PC-9 (cell line): ENCODE measurements around the gene BEX3. TPM values are rescaled to one million over a fixed set of nuclear protein-coding genes. Genes with fewer than 3 reads are reported as not detected.

Source experiments
- BruUV-seq: library from RNA; stranded (reverse); fragments of 400-500 nt; replicated peaks from 2 replicates; lab custom pipeline; 2021; lab: Mats Ljungman, UMichigan
- CTCF ChIA-PET: fragments of 300-600 bp; sonication (Branson Sonifier 250); formaldehyde crosslinking; loops from one replicate; lab custom pipeline; 2022; ENCODE audit warnings: antibody characterized with exemption; lab: Charles Lee
- POLR2A ChIA-PET: fragments of 300-600 bp; sonication (Branson Sonifier 250); formaldehyde crosslinking; loops from one replicate; lab custom pipeline; 2022; ENCODE audit warnings: antibody characterized with exemption; ENCODE audit not compliant: unreplicated experiment; lab: Charles Lee
- DNase-seq, 2 experiments: peaks; one replicate each; pipeline versions ENCODE4 v3.0.0 to v3.0.0-alpha.2; 2015 to 2022; ENCODE audit warnings: mixed read lengths in 1 of 2
- H2AFZ ChIP-seq: fragments of 200-600 bp; sonication (generic); 2 replicates; pipeline ENCODE4 v1.8.1; 2017; ENCODE audit warnings: antibody characterized with exemption
- H3F3A ChIP-seq: fragments of 200-600 bp; sonication (generic); 2 replicates; pipeline ENCODE4 v1.8.1; 2017; ENCODE audit warnings: antibody characterized with exemption, mild to moderate bottlenecking, low read depth; ENCODE audit not compliant: insufficient read depth
- H3K27ac ChIP-seq: fragments of 200-600 bp; sonication (generic); 2 replicates; pipeline ENCODE4 v1.6.1; 2016; ENCODE audit warnings: mixed run types
- H3K27me3 ChIP-seq: fragments of 200-600 bp; sonication (generic); 2 replicates; pipeline ENCODE4 v1.6.1; 2016; ENCODE audit warnings: low read depth, mixed run types; ENCODE audit not compliant: insufficient read depth
- H3K36me3 ChIP-seq: fragments of 200-600 bp; sonication (generic); 2 replicates; pipeline ENCODE4 v1.6.1; 2016; ENCODE audit warnings: low read depth, mixed run types
- H3K4me1 ChIP-seq: fragments of 200-600 bp; sonication (generic); replicated peaks from 2 replicates; pipeline ENCODE4 v1.6.1; 2016; ENCODE audit warnings: mixed run types; ENCODE audit not compliant: insufficient read depth
- H3K4me2 ChIP-seq: fragments of 200-600 bp; sonication (generic); 2 replicates; pipeline ENCODE4 v1.6.1; 2017; ENCODE audit warnings: mixed run types
- H3K4me3 ChIP-seq: fragments of 200-600 bp; sonication (generic); 2 replicates; pipeline ENCODE4 v1.6.1; 2016; ENCODE audit warnings: mixed run types
- H3K79me2 ChIP-seq: fragments of 200-600 bp; sonication (generic); 2 replicates; pipeline ENCODE4 v1.6.1; 2017; ENCODE audit warnings: low read depth, mixed run types
- H3K9me2 ChIP-seq: fragments of 200-600 bp; sonication (generic); 2 replicates; pipeline ENCODE4 v1.8.1; 2017; ENCODE audit warnings: mild to moderate bottlenecking; ENCODE audit not compliant: insufficient read depth
- H3K9me3 ChIP-seq: fragments of 200-600 bp; sonication (generic); 2 replicates; pipeline ENCODE4 v1.8.1; 2016; ENCODE audit warnings: low read depth; ENCODE audit not compliant: insufficient read depth
- H4K20me1 ChIP-seq: fragments of 200-600 bp; sonication (generic); 2 replicates; pipeline ENCODE4 v1.8.1; 2017; ENCODE audit not compliant: insufficient read depth
- EZH2 ChIP-seq: fragments of 200-600 bp; sonication (generic); IDR thresholded peaks from 2 replicates; pipeline ENCODE4 v1.8.0; 2017; ENCODE audit warnings: antibody characterized with exemption, low read depth
- intact Hi-C: fragments of 100-400 bp; cut with micrococcal nuclease; formaldehyde crosslinking; loops from one replicate; pipeline ENCODE4 v1.10.0; 2022; ENCODE audit not compliant: unreplicated experiment
- total RNA-seq: library from RNA; stranded (reverse); gene quantifications from 2 replicates; pipeline ENCODE4 v1.2.3, GENCODE V29; 2021
- TF ChIP-seq, protein P1 (sequence below): fragments of 200-600 bp; sonication (generic); conservative IDR thresholded peaks from 2 replicates; pipeline ENCODE4 v1.6.1; 2017; ENCODE audit warnings: mixed run types, antibody characterized with exemption, mild to moderate bottlenecking, moderate library complexity

The BEX3 gene
- total RNA-seq, 1 experiment from 2014 or later, result 120 TPM

DNA sequence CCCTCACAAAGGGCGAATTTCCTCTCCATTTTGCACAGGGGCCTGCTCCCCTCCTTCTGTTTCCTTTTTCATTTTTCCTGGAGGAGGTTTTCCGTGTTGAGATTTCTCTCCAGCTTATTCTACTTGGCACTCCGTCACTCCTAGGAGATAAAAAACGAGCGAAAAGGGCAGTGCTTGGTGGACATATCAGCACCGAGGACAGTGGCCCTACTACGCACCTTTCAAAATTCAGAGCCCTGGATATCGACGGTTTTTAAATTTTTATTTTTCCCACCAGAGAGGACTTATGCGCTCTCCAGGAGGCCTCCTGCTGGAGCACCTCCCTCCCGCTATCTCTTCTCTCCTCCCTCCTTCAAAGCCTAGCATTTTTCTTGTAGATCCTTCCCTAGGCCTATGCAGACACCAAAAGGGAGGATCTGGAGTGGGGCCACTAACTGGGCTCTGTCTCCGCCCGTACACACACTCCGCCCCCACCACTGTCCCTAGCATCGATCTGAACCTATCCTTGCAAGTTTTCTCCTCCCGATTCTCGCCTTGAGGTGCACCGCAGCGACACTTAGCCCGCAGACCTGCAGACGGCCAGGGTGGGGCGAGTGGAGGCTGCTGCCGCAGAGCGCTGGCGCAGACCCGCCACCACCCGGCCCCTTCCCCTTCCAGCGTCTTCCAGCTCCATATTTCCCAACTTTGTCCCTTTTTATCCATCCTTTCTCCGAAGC lies 28.5 kb upstream of the BEX3 start:
- no peaks in the 10 kb centered on the region for H4K20me1 ChIP-seq
- no TSS peak for BruUV-seq
- H3K27ac ChIP-seq, result no peak overlapping the region
- no peaks in the 10 kb centered on the region for H3K36me3 ChIP-seq
- H3K4me1 ChIP-seq, result no peaks in the 10 kb centered on the region
- no peak overlapping the region for H3K4me2 ChIP-seq
- no peaks in the 10 kb centered on the region for H3F3A ChIP-seq
- no peak for DNase-seq
- H3K9me2 ChIP-seq, result no peaks in the 10 kb centered on the region
- TF ChIP-seq EZH2, result no peak
- TF ChIP-seq, protein P1, sequence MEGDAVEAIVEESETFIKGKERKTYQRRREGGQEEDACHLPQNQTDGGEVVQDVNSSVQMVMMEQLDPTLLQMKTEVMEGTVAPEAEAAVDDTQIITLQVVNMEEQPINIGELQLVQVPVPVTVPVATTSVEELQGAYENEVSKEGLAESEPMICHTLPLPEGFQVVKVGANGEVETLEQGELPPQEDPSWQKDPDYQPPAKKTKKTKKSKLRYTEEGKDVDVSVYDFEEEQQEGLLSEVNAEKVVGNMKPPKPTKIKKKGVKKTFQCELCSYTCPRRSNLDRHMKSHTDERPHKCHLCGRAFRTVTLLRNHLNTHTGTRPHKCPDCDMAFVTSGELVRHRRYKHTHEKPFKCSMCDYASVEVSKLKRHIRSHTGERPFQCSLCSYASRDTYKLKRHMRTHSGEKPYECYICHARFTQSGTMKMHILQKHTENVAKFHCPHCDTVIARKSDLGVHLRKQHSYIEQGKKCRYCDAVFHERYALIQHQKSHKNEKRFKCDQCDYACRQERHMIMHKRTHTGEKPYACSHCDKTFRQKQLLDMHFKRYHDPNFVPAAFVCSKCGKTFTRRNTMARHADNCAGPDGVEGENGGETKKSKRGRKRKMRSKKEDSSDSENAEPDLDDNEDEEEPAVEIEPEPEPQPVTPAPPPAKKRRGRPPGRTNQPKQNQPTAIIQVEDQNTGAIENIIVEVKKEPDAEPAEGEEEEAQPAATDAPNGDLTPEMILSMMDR, result no peak
- H2AFZ ChIP-seq, result no peak overlapping the region
- ChIA-PET POLR2A (no interaction called here), CTCF (no interaction called here)
- intact Hi-C loops, result loop anchor here (10.0 kb wide), 1 partner anchor 133 kb away; the partner anchor contains the start of gene BEX4
- no peaks in the 10 kb centered on the region for H3K9me3 ChIP-seq
- H3K27me3 ChIP-seq, result no peaks in the 10 kb centered on the region
- no peaks in the 10 kb centered on the region for H3K79me2 ChIP-seq
- H3K4me3 ChIP-seq, result no peak overlapping the region

DNA sequence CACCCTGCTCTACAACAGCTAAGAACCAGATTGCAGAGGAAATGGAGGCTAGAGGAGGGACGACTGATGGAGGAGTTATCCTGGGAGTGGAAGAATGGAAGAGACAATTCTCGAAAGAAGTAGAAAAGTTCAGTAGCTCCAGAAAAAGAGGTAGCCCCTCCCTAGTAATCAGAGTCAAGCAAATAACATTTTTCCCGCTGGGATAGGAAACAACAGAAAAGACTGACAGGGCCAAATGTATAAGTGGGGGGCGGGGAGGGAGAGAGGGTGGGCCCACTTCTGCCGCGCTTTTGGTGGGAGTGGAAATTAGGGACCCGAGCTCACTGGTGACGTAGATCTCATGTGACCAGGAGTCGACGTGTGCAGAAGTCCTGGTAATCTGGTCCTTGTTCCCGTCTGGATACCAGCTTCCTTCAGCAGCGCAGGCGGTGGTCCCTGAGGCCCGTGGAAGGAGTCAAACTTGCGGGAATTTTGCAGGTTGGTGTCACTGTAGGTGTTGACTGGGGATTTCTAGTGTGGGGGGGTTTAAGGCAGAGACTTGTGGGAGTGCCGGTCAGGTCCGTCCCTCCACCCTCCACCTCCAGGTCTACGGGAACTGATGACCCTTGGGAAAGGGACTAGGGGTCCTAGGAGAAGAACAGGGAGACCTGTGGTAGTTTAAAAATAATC lies 20.1 kb upstream of the BEX3 start, which contains the start of gene TCEAL9:
TCEAL9 (plus strand) TSS at position 377 of the 669 bp plus-strand sequence. CDS start 1,179 bp downstream, outside the sequence.
- H3K9me3 ChIP-seq, result no peaks in the 10 kb centered on the region
- H2AFZ ChIP-seq, result peak within 1 kb of the TSS; percentile 91
- intact Hi-C loops, result no loop called here
- TF ChIP-seq, protein P1, result no peak
- no peak for TF ChIP-seq EZH2
- BruUV-seq, result no TSS peak
- H4K20me1 ChIP-seq, result no peaks in the 10 kb centered on the region
- ChIA-PET POLR2A (interaction anchor here (0.5 to 0.7 kb wide), 2 partner anchors 15 to 331 kb away, joined by 4 read pairs; no protein-coding TSS in a partner anchor), CTCF (no interaction called here)
- H3K9me2 ChIP-seq, result no peaks in the 10 kb centered on the region
- no peaks in the 10 kb centered on the region for H3F3A ChIP-seq
- peak within 1 kb of the TSS; percentile 88 for H3K4me2 ChIP-seq
- peak within 1 kb of the TSS; percentile 72 for H3K4me3 ChIP-seq
- DNase-seq, result peak in 1 of 2 experiments; percentile 40
- 0 out of 2 replicates have a peak within 1 kb of the TSS, but pooled peaks have one; percentile 9 for H3K27ac ChIP-seq
- no peaks in the 10 kb centered on the region for H3K27me3 ChIP-seq
- peaks cover 14% of the 10 kb centered on the region; the same call in 1 of the 2 replicates for H3K4me1 ChIP-seq
- H3K36me3 ChIP-seq, result no peaks in the 10 kb centered on the region
- peaks cover 7% of the 10 kb centered on the region; the same call in 1 of the 2 replicates for H3K79me2 ChIP-seq

- TF ChIP-seq, protein P1, result no peak
- no peak for TF ChIP-seq EZH2
- ChIA-PET POLR2A (interaction anchor here (0.7 kb wide), 3 partner anchors 14 to 1939 kb away, joined by 4 to 10 read pairs (median 6); no protein-coding TSS in a partner anchor), CTCF (no interaction called here)
- H3K4me1 ChIP-seq, result peaks cover 14% of the 10 kb centered on the region; the same call in 1 of the 2 replicates
- peaks cover 7% of the 10 kb centered on the region; the same call in 1 of the 2 replicates for H3K79me2 ChIP-seq
- H3K27me3 ChIP-seq, result no peaks in the 10 kb centered on the region
- H3K9me2 ChIP-seq, result no peaks in the 10 kb centered on the region
- H3K9me3 ChIP-seq, result no peaks in the 10 kb centered on the region
- H2AFZ ChIP-seq, result peak overlapping the region; percentile 91
- H3K36me3 ChIP-seq, result no peaks in the 10 kb centered on the region
- 0 out of 2 replicates have a peak overlapping the region, but pooled peaks have one; percentile 9 for H3K27ac ChIP-seq
- DNase-seq, result no peak
- peak overlapping the region; percentile 72 for H3K4me3 ChIP-seq
- peak overlapping the region; percentile 88 for H3K4me2 ChIP-seq
- no peaks in the 10 kb centered on the region for H4K20me1 ChIP-seq
- no peaks in the 10 kb centered on the region for H3F3A ChIP-seq
- intact Hi-C loops, result no loop called here
- TSS peak; percentile 88 for BruUV-seq
Observed at GRCh38 chrX:103356858-103357257, 19.5 kb upstream of the BEX3 start.
